Cardiac fibroblast (primary cell): Measurements from ENCODE around the gene GNB2.
"Not testable (repeated sequence)": the region's sequence is repeated elsewhere in the genome, so short reads cannot be mapped to it uniquely, and the experiment has no call there.

Source experiments
- DNase-seq, 2 donors: peaks; one replicate each; pipeline versions ENCODE4 v3.0.0 to v3.0.0-alpha.2; 2010; ENCODE audit warnings: low read depth in 2 of 2
- H3K4me3 ChIP-seq, 2 donors: replicated peaks in 1 of 2; 1 replicate in 1 of 2; 2 replicates in 1 of 2; pipeline ENCODE4 v1.5.1; 2011; ENCODE audit warnings: low read depth in 2 of 2, low read length in 2 of 2, mild to moderate bottlenecking in 2 of 2, moderate library complexity in 1 of 2
- CTCF ChIP-seq: IDR thresholded peaks from one replicate; pipeline ENCODE4 v1.5.1; 2011; ENCODE audit warnings: low read depth, mild to moderate bottlenecking, low read length, inconsistent platforms

GNB2 gene

GRCh38 chr7:100719523-100720278, 46.2 kb downstream of the GNB2 start:
- peak; percentile 45 to 50 for DNase-seq
- TF ChIP-seq CTCF, result peak; percentile 35
- no peak overlapping the region for H3K4me3 ChIP-seq

DNA sequence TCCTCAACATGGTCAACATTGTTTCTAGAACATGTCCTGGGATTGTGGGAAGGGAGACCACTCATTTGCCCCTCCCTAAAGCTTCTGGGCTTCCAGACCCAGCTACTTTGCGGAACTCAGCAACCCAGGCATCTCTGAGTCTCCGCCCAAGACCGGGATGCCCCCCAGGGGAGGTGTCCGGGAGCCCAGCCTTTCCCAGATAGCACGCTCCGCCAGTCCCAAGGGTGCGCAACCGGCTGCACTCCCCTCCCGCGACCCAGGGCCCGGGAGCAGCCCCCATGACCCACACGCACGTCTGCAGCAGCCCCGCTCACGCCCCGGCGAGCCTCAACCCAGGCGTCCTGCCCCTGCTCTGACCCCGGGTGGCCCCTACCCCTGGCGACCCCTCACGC, 46.7 kb downstream of the GNB2 start, which contains the start of gene EPO:
Gene EPO (plus strand): TSS at position 190 of the 392 bp plus-strand sequence. CDS start 513 bp downstream, outside the sequence.
- DNase-seq, result no peak
- TF ChIP-seq CTCF, result no peak
- H3K4me3 ChIP-seq, result no peak within 1 kb of the TSS

GRCh38 chr7:100720671-100721504, 47.3 kb downstream of the GNB2 start:
- no peak overlapping the region for H3K4me3 ChIP-seq
- DNase-seq, result no peak
- TF ChIP-seq CTCF, result no peak

- H3K4me3 ChIP-seq, result no peak overlapping the region
- TF ChIP-seq CTCF, result no peak
- no peak for DNase-seq
Observed at GRCh38 chr7:100721505-100721812, 47.9 kb downstream of the GNB2 start.

DNA sequence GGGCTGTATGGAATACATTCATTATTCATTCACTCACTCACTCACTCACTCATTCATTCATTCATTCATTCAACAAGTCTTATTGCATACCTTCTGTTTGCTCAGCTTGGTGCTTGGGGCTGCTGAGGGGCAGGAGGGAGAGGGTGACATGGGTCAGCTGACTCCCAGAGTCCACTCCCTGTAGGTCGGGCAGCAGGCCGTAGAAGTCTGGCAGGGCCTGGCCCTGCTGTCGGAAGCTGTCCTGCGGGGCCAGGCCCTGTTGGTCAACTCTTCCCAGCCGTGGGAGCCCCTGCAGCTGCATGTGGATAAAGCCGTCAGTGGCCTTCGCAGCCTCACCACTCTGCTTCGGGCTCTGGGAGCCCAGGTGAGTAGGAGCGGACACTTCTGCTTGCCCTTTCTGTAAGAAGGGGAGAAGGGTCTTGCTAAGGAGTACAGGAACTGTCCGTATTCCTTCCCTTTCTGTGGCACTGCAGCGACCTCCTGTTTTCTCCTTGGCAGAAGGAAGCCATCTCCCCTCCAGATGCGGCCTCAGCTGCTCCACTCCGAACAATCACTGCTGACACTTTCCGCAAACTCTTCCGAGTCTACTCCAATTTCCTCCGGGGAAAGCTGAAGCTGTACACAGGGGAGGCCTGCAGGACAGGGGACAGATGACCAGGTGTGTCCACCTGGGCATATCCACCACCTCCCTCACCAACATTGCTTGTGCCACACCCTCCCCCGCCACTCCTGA, 49.1 kb downstream of the GNB2 start:
- no peak overlapping the region for H3K4me3 ChIP-seq
- no peak for DNase-seq
- no peak for TF ChIP-seq CTCF

DNA sequence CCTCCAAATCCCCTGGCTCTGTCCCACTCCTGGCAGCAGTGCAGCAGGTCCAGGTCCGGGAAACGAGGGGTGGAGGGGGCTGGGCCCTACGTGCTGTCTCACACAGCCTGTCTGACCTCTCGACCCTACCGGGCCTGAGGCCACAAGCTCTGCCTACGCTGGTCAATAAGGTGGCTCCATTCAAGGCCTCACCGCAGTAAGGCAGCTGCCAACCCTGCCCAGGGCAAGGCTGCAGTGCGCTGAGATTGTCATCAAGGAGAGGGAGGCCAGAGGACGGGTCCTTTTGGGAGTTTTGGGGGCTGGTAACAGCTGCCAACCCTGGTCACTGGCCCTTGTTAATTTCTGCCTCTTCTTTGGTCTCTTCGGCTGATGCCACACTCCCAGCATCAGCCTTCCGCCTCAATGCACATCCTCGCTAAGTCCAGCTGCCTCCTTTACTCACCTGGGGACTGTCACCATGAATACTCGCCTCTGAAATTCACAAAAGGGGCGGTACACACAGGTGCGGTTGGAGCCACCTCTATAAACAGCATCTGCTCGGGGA, 50.3 kb downstream of the GNB2 start:
- TF ChIP-seq CTCF, result no peak
- DNase-seq, result no peak

DNA sequence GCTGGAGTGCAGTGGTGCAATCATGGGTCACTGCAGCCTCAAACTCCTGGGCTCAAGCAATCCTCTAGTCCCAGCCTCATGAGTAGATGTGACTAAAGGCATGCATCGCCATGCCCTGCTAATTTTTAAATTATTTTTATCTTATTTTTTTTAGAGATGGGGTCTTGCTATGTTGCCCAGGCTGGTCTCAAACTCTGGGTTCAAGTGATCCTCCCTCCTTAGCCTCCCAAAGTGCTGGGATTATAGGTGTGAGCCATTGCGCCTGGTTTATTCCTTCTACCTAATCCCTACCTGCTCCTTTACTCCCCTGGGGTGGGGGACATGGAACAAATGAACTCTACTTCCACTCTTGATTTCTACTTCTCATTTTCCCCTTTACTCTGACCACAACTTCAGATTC, 50.8 kb downstream of the GNB2 start:
- not testable (repeated sequence) for DNase-seq, H3K4me3 ChIP-seq

More for the DNA sequence above, 50.3 kb downstream of the GNB2 start:
- H3K4me3 ChIP-seq, result no peak overlapping the region
